Erythroblast (primary cell): Measurements from ENCODE around the gene SCYGR6.

Source experiments
- DNase-seq, 2 experiments: peaks; one replicate each; lab custom pipeline; 2025; lab: John Stamatoyannopoulos, UW
- GATA1 ChIP-seq: IDR thresholded peaks from 2 replicates; pipeline ENCODE4 v1.6.1; 2011; ENCODE audit warnings: low read depth, mild to moderate bottlenecking, control low read depth, low read length, moderate library complexity
- POLR2A ChIP-seq: IDR thresholded peaks from 2 replicates; pipeline ENCODE4 v1.6.1; 2011; ENCODE audit warnings: mild to moderate bottlenecking, low read length

Gene SCYGR6

GRCh38 chr2:227684258-227684657 lies 40.3 kb downstream of the SCYGR6 start:
- TF ChIP-seq POLR2A (no peak), GATA1 (no peak)
- DNase-seq = no peak

GRCh38 chr2:227677928-227678327 lies 46.6 kb downstream of the SCYGR6 start:
- TF ChIP-seq POLR2A (no peak), GATA1 (no peak)
- DNase-seq = no peak

DNA sequence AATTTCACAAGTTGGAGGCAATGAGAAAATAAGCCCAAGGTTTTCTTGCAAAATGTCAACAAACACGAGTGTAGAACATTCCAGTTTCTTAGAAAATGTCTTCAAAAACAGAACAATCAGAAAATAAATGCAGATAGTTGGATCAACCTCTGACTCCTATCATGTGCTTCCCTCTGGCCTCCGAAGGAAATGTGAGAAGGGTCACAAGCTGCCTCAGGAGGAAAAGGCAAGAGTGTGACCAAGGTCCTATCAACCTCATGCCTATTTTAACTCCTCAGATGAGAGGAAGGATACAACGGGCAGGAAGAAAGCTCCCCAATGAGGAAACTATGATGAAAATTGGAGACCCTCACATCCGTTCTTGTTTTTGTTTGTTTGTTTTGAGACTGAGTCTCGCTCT lies 50.1 kb downstream of the SCYGR6 start:
- TF ChIP-seq POLR2A (no peak), GATA1 (no peak)
- no peak for DNase-seq
